Sigmoid colon (tissue), 7 donors: Measurements from ENCODE around the gene RASAL1. TPM values are rescaled to one million over a fixed set of nuclear protein-coding genes. Genes with fewer than 3 reads are reported as not detected.

Experiments
- DNase-seq: peaks from one replicate; pipeline ENCODE4 v3.0.0-alpha.2; 2019
- H3K27ac ChIP-seq, 4 donors: fragments of 200-600 bp; sonication (generic); one replicate each; pipeline ENCODE4 v1.5.1; 2016 to 2019; ENCODE audit warnings: mild to moderate bottlenecking in 1 of 4
- H3K27me3 ChIP-seq, 3 donors: fragments of 200-600 bp; sonication (generic); one replicate each; pipeline ENCODE4 v1.5.1; 2019; ENCODE audit warnings: mild to moderate bottlenecking in 1 of 3
- H3K36me3 ChIP-seq, 4 donors: fragments of 200-600 bp; sonication (generic); one replicate each; pipeline ENCODE4 v1.5.1; 2016 to 2019
- H3K4me1 ChIP-seq, 4 donors: fragments of 200-600 bp; sonication (generic); one replicate each; pipeline ENCODE4 v1.5.1; 2017 to 2019
- H3K4me3 ChIP-seq, 4 donors: fragments of 200-600 bp; sonication (generic); one replicate each; pipeline ENCODE4 v1.5.1; 2017 to 2019; ENCODE audit warnings: mild to moderate bottlenecking in 2 of 4, moderate library complexity in 1 of 4
- H3K9me3 ChIP-seq, 4 donors: fragments of 200-600 bp in 3 of 4; sonication (generic) in 3 of 4; one replicate each; pipeline versions ENCODE4 v1.5.1 to v1.6.1; 2013 to 2019
- CTCF ChIP-seq, 4 experiments: fragments of 450-650 bp in 3 of 4; fragments of 200-600 bp in 1 of 4; IDR thresholded peaks; one replicate each; pipeline ENCODE4 v1.5.1; 2016 to 2019; ENCODE audit warnings: antibody characterized with exemption in 4 of 4, mild to moderate bottlenecking in 3 of 4, moderate library complexity in 2 of 4
- EP300 ChIP-seq, 4 donors: sonication (generic); formaldehyde crosslinking; IDR thresholded peaks; one replicate each; pipeline ENCODE4 v1.6.1; 2017; ENCODE audit warnings: antibody characterized with exemption in 4 of 4
- POLR2A ChIP-seq, 2 donors: fragments of 450-650 bp; IDR thresholded peaks; one replicate each; pipeline ENCODE4 v1.6.1; 2016; ENCODE audit warnings: antibody characterized with exemption in 2 of 2, mild to moderate bottlenecking in 2 of 2, moderate library complexity in 2 of 2
- POLR2AphosphoS5 ChIP-seq, 4 donors: sonication (generic); formaldehyde crosslinking; IDR thresholded peaks; one replicate each; pipeline ENCODE4 v1.6.1; 2017; ENCODE audit warnings: antibody characterized with exemption in 4 of 4
- WGBS, 2 donors: extraction: QIAGEN DNeasy Blood & Tissue Kit; methylation state at CpG; one replicate each; pipeline ENCODE4 v1.1.7; 2013; 5-methylcytosine and 5-hydroxymethylcytosine counted together
- intact Hi-C: fragments of 100-400 bp; cut with DNase I; formaldehyde crosslinking; loops from one replicate; pipeline ENCODE4 v1.15.1; 2023
- polyA plus RNA-seq, 3 donors: library from polyadenylated mRNA; stranded (reverse); fragments of 200-250 nt; gene quantifications; one replicate each; pipeline ENCODE4 v1.2.3, GENCODE V29; 2013
- total RNA-seq, 4 donors: library from RNA; depleted of rRNA; stranded (reverse); fragments of >200 nt; gene quantifications; one replicate each; pipeline ENCODE4 v1.1.0, GENCODE V29; 2016
- donor health status: healthy with polysubstance abuse.
- donor health status: Bipolar disorder and iron deficiency.
- donor health status: healthy.

RASAL1 gene
- total and polyA plus RNA-seq, 7 donors: under 0.01 to 10.5 (median 3.0) TPM; not detected in 2

- 60 to 79% methylated on average over 13 of the region's 13 CpGs for WGBS, 2 donors
- Histone ChIP-seq H3K4me3 (no peak overlapping the region), H3K36me3 (no peaks in the 10 kb centered on the region), H3K4me1 (peaks cover 0 to 9% (median 2%) of the 10 kb centered on the region in 4 donors), H3K9me3 (no peaks in the 10 kb centered on the region), H3K27me3 (peaks cover 6 to 81% (median 33%) of the 10 kb centered on the region in 3 donors), H3K27ac (no peak overlapping the region)
- intact Hi-C loops: no loop called here
- TF ChIP-seq EP300 (IDR thresholded peaks at IDR 0.05) (no peak), CTCF (IDR thresholded peaks at IDR 0.05) (no peak), POLR2AphosphoS5 (IDR thresholded peaks at IDR 0.05) (no peak), POLR2A (IDR thresholded peaks at IDR 0.05) (no peak)
- no peak for DNase-seq
Measured at GRCh38 chr12:113088971-113089756, 46.4 kb downstream of the RASAL1 start.

- H3K9me3 ChIP-seq: no peaks in the 10 kb centered on the region
- no peaks in the 10 kb centered on the region for H3K36me3 ChIP-seq
- no peak overlapping the region for H3K4me3 ChIP-seq
- peaks cover 1 to 71% (median 23%) of the 10 kb centered on the region in 3 donors for H3K27me3 ChIP-seq
- H3K4me1 ChIP-seq: peaks cover 0 to 4% (median under 1%) of the 10 kb centered on the region in 4 donors
- no peak for DNase-seq
- WGBS, 2 donors: 80 to 93% methylated on average over 3 of the region's 3 CpGs
- H3K27ac ChIP-seq: no peak overlapping the region
- intact Hi-C loops: no loop called here
- TF ChIP-seq POLR2AphosphoS5 (IDR thresholded peaks at IDR 0.05): no peak
- TF ChIP-seq CTCF (IDR thresholded peaks at IDR 0.05): no peak
- TF ChIP-seq POLR2A (IDR thresholded peaks at IDR 0.05): no peak
- TF ChIP-seq EP300 (IDR thresholded peaks at IDR 0.05): no peak
Measured at GRCh38 chr12:113088037-113088436, 47.5 kb downstream of the RASAL1 start.

GRCh38 chr12:113087193-113087592, 48.4 kb downstream of the RASAL1 start:
- Histone ChIP-seq H3K27ac (no peak overlapping the region), H3K9me3 (no peaks in the 10 kb centered on the region), H3K4me1 (no peaks in the 10 kb centered on the region), H3K36me3 (no peaks in the 10 kb centered on the region), H3K4me3 (no peak overlapping the region), H3K27me3 (peaks cover 0 to 63% (median 19%) of the 10 kb centered on the region in 3 donors)
- no peak for DNase-seq
- intact Hi-C loops: no loop called here
- WGBS, 2 donors: 44 to 66% methylated on average over 5 of the region's 5 CpGs
- no peak for TF ChIP-seq POLR2A (IDR thresholded peaks at IDR 0.05)
- no peak for TF ChIP-seq CTCF (IDR thresholded peaks at IDR 0.05)
- no peak for TF ChIP-seq EP300 (IDR thresholded peaks at IDR 0.05)
- no peak for TF ChIP-seq POLR2AphosphoS5 (IDR thresholded peaks at IDR 0.05)

- intact Hi-C loops: no loop called here
- no peak for TF ChIP-seq CTCF (IDR thresholded peaks at IDR 0.05)
- no peak for TF ChIP-seq POLR2A (IDR thresholded peaks at IDR 0.05)
- TF ChIP-seq POLR2AphosphoS5 (IDR thresholded peaks at IDR 0.05): no peak
- no peak for TF ChIP-seq EP300 (IDR thresholded peaks at IDR 0.05)
- Histone ChIP-seq H3K27ac (no peak overlapping the region), H3K9me3 (no peaks in the 10 kb centered on the region), H3K4me1 (no peaks in the 10 kb centered on the region), H3K36me3 (no peaks in the 10 kb centered on the region), H3K27me3 (peaks cover 0 to 56% (median 15%) of the 10 kb centered on the region in 3 donors), H3K4me3 (no peak overlapping the region)
- DNase-seq: no peak
- WGBS, 2 donors: 19 to 30% methylated on average over 17 of the region's 17 CpGs
Measured at GRCh38 chr12:113086249-113087164, 49.1 kb downstream of the RASAL1 start.
